Measurements from ENCODE around the gene HDAC1. TPM values are rescaled to one million over a fixed set of nuclear protein-coding genes. Genes with fewer than 3 reads are reported as not detected.

The HDAC1 gene
- total and polyA plus RNA-seq, 2 of the 4 experiments (the other 2 are of a cell fraction), result 95.5 to 139 TPM

- Histone ChIP-seq H3K9me1 (ENCODE audit: insufficient read depth, low read length) (no peaks in the 10 kb centered on the region), H3K4me3 (ENCODE audit: insufficient read depth, low read depth, low read length) (no peak overlapping the region), H4K5ac (ENCODE audit: low read depth, low read length) (no peak overlapping the region), H2BK20ac (ENCODE audit: low read depth, low read length) (no peak overlapping the region), H2BK5ac (ENCODE audit: low read depth, low read length, poor library complexity, severe bottlenecking) (no peak overlapping the region), H3K9ac (ENCODE audit: low read depth, low read length) (no peak overlapping the region), H3K27ac (ENCODE audit: insufficient read depth, low read length) (no peak overlapping the region), H2BK120ac (ENCODE audit: low read depth, low read length) (no peak overlapping the region), H4K91ac (ENCODE audit: insufficient read depth, low read depth, low read length) (no peak overlapping the region), H3K4ac (ENCODE audit: low read depth, low read length) (no peak overlapping the region), H3K4me1 (ENCODE audit: control insufficient read depth, insufficient read depth, low read length) (no peaks in the 10 kb centered on the region), H3K79me1 (ENCODE audit: low read depth in 1 of 2, low read length in 2 of 2) (peaks cover 5 to 11% of the 10 kb centered on the region in 2 experiments), H2BK15ac (ENCODE audit: low read depth, low read length) (no peak overlapping the region), H3K27me3 (ENCODE audit: control insufficient read depth, insufficient read depth, low read length) (no peaks in the 10 kb centered on the region), H2AK9ac (replicated peaks; ENCODE audit: low read depth, low read length, poor library complexity) (no peak overlapping the region), H3K23ac (ENCODE audit: low read depth, low read length) (no peak overlapping the region), H3K9me3 (ENCODE audit: control insufficient read depth, insufficient read depth, low read length) (no peaks in the 10 kb centered on the region), H3K36me3 (ENCODE audit: control insufficient read depth, insufficient read depth, low read length) (peaks cover 72% of the 10 kb centered on the region), H2AK5ac (ENCODE audit: low read depth, low read length) (no peak overlapping the region), H3K4me2 (ENCODE audit: low read depth, low read length) (no peak overlapping the region), H2AFZ (replicated peaks; ENCODE audit: low read length, poor library complexity) (no peak overlapping the region), H3K18ac (ENCODE audit: low read depth, low read length) (no peak overlapping the region), H3K14ac (replicated peaks; ENCODE audit: low read depth, low read length) (no peak overlapping the region), H4K8ac (ENCODE audit: low read depth in 2 of 2, low read length in 2 of 2) (no peak overlapping the region), H4K20me1 (ENCODE audit: insufficient read depth, low read length) (no peaks in the 10 kb centered on the region), H3K56ac (ENCODE audit: extremely low read depth, insufficient read depth, low read length) (no peak overlapping the region)
- CTCF ChIA-PET, result no interaction called here
- TF ChIP-seq USF2 (IDR thresholded peaks at IDR 0.05; ENCODE audit: low read depth, low read length) (no peak), BHLHE40 (IDR thresholded peaks at IDR 0.05; ENCODE audit: low read depth, low read length) (no peak), CTCF (conservative IDR thresholded peaks at IDR 0.05; ENCODE audit: low read depth, low read length) (no peak), SMC3 (IDR thresholded peaks at IDR 0.05; ENCODE audit: low read depth, low read length) (no peak)
- dilution Hi-C loops (cut with HindIII; ENCODE audit: low sequenced_read_pairs, unreplicated experiment), result no loop called here
- in situ Hi-C loops (cut with MboI; ENCODE audit: low sequenced_read_pairs), result no loop called here
- POLR2A ChIA-PET (ENCODE audit: unreplicated experiment), result no interaction called here
- no peak for DNase-seq
- WGBS, 2 experiments (ENCODE audit: extremely low coverage in 2 of 2, insufficient read length in 1 of 2), result 94% methylated on average over 3 of the region's 9 CpGs; no CpG with 5 or more reads in 1 of the 2 experiments
- BruUV-seq (replicated peaks), result no TSS peak
- intact Hi-C loops (cut with micrococcal nuclease), result no loop called here
- ATAC-seq (ENCODE audit: low read depth), result no peak
These were observed 88.2 kb downstream of the HDAC1 start for GRCh38 chr1:32380057-32380456.

Small RNAs within 50 kb of the gene (microRNA-seq; reads per million reads assigned to microRNA genes)
- gene RF00017 (ENCODE audit: insufficient read depth, insufficient read length), result not detected
- not detected for gene RF00019 (ENCODE audit: insufficient read depth, insufficient read length)

Small RNAs within 50 kb of the gene (small RNA-seq; reads per million reads assigned to genes)
- gene RF00017, result 0 reads per million in 5 experiments
- 0 reads per million in 5 experiments for gene RF00019

Other genes starting within 250 kb of the HDAC1 start
- gene TMEM39B, start 219.1 kb upstream of the HDAC1 start, total RNA-seq (2012; rRNA removed), result 4.4 and 6.5 TPM in 2 replicates
- 28.7 and 30.2 TPM in 2 replicates for gene TMEM39B, start 219.1 kb upstream of the HDAC1 start, polyA plus RNA-seq (2012; rRNA removed)
- gene KPNA6, start 184.0 kb upstream of the HDAC1 start, total RNA-seq (2012; rRNA removed), result 50.7 and 53.6 TPM in 2 replicates
- gene KPNA6, start 184.0 kb upstream of the HDAC1 start, polyA plus RNA-seq (2012; rRNA removed), result 25.4 and 27.0 TPM in 2 replicates
- gene TXLNA, start 112.4 kb upstream of the HDAC1 start, total RNA-seq (2012; rRNA removed), result 102 and 104 TPM in 2 replicates
- 37.9 and 47.6 TPM in 2 replicates for gene TXLNA, start 112.4 kb upstream of the HDAC1 start, polyA plus RNA-seq (2012; rRNA removed)
- gene CCDC28B, start 91.5 kb upstream of the HDAC1 start, total RNA-seq (2012; rRNA removed), result 17.2 and 18.6 TPM in 2 replicates
- gene CCDC28B, start 91.5 kb upstream of the HDAC1 start, polyA plus RNA-seq (2012; rRNA removed), result 18.4 and 20.1 TPM in 2 replicates
- 1.9 and 2.2 TPM in 2 replicates for gene IQCC, start 86.4 kb upstream of the HDAC1 start, total RNA-seq (2012; rRNA removed)
- 1.3 and 1.6 TPM in 2 replicates for gene IQCC, start 86.4 kb upstream of the HDAC1 start, polyA plus RNA-seq (2012; rRNA removed)
- gene DCDC2B, start 83.0 kb upstream of the HDAC1 start, total RNA-seq (2012; rRNA removed), result not detected in 2 replicates
- not detected in 2 replicates for gene DCDC2B, start 83.0 kb upstream of the HDAC1 start, polyA plus RNA-seq (2012; rRNA removed)
- gene TMEM234, start 69.7 kb upstream of the HDAC1 start, total RNA-seq (2012; rRNA removed), result 10.0 and 10.8 TPM in 2 replicates
- 22.7 and 23.4 TPM in 2 replicates for gene TMEM234, start 69.7 kb upstream of the HDAC1 start, polyA plus RNA-seq (2012; rRNA removed)
- gene EIF3I, start 69.7 kb upstream of the HDAC1 start, total RNA-seq (2012; rRNA removed), result 574 and 716 TPM in 2 replicates
- gene EIF3I, start 69.7 kb upstream of the HDAC1 start, polyA plus RNA-seq (2012; rRNA removed), result 376 and 469 TPM in 2 replicates
- 0.18 TPM in 1 of 2 replicates, not detected in the other for gene FAM167B, start 44.9 kb upstream of the HDAC1 start, total RNA-seq (2012; rRNA removed)
- 0.53 and 0.59 TPM in 2 replicates for gene FAM167B, start 44.9 kb upstream of the HDAC1 start, polyA plus RNA-seq (2012; rRNA removed)
- not detected in 2 replicates for gene LCK, start 40.8 kb upstream of the HDAC1 start, total RNA-seq (2012; rRNA removed)
- gene LCK, start 40.8 kb upstream of the HDAC1 start, polyA plus RNA-seq (2012; rRNA removed), result not detected in 2 replicates
- 34.7 and 37.5 TPM in 2 replicates for gene MARCKSL1, start 44.1 kb downstream of the HDAC1 start, total RNA-seq (2012; rRNA removed)
- 199 and 218 TPM in 2 replicates for gene MARCKSL1, start 44.1 kb downstream of the HDAC1 start, polyA plus RNA-seq (2012; rRNA removed)
- gene FAM229A, start 70.4 kb downstream of the HDAC1 start, total RNA-seq (2012; rRNA removed), result 0.28 and 0.36 TPM in 2 replicates
- gene FAM229A, start 70.4 kb downstream of the HDAC1 start, polyA plus RNA-seq (2012; rRNA removed), result 3.9 and 4.3 TPM in 2 replicates
- gene TSSK3, start 70.5 kb downstream of the HDAC1 start, total RNA-seq (2012; rRNA removed), result not detected in 2 replicates
- gene TSSK3, start 70.5 kb downstream of the HDAC1 start, polyA plus RNA-seq (2012; rRNA removed), result 0.24 and 0.96 TPM in 2 replicates
- 50.8 and 60.4 TPM in 2 replicates for gene BSDC1, start 102.4 kb downstream of the HDAC1 start, total RNA-seq (2012; rRNA removed)
- gene BSDC1, start 102.4 kb downstream of the HDAC1 start, polyA plus RNA-seq (2012; rRNA removed), result 50.4 and 56.8 TPM in 2 replicates
- not detected in 2 replicates for gene ZBTB8B, start 173.0 kb downstream of the HDAC1 start, total RNA-seq (2012; rRNA removed)
- gene ZBTB8B, start 173.0 kb downstream of the HDAC1 start, polyA plus RNA-seq (2012; rRNA removed), result not detected in 2 replicates
- 6.1 and 7.5 TPM in 2 replicates for gene ZBTB8A, start 247.3 kb downstream of the HDAC1 start, total RNA-seq (2012; rRNA removed)
- 1.8 and 2.1 TPM in 2 replicates for gene ZBTB8A, start 247.3 kb downstream of the HDAC1 start, polyA plus RNA-seq (2012; rRNA removed)

All from IMR-90 (cell line).